Osteoblast (primary cell): Measurements from ENCODE around the gene ZPBP2. TPM values are rescaled to one million over a fixed set of nuclear protein-coding genes. Genes with fewer than 3 reads are reported as not detected.

Source experiments
- DNase-seq: peaks from one replicate; pipeline ENCODE4 v3.0.0; 2011; ENCODE audit warnings: low spot score, mixed read lengths; ENCODE audit not compliant: insufficient read length; ENCODE audit errors: missing footprints
- H2AFZ ChIP-seq: 2 replicates; pipeline ENCODE4 v1.6.0; 2011; ENCODE audit warnings: mild to moderate bottlenecking, low read length
- H3K27ac ChIP-seq: 2 replicates; pipeline ENCODE4 v1.5.1; 2011; ENCODE audit warnings: mild to moderate bottlenecking, low read depth, low read length, moderate library complexity
- H3K27me3 ChIP-seq: 2 replicates; pipeline ENCODE4 v1.6.0; 2012; ENCODE audit warnings: mild to moderate bottlenecking, control low read depth, inconsistent platforms, low read length, moderate library complexity; ENCODE audit not compliant: insufficient read depth
- H3K36me3 ChIP-seq: 2 replicates; pipeline ENCODE4 v1.5.1; 2011; ENCODE audit warnings: mild to moderate bottlenecking, low read length, control low read depth, moderate library complexity; ENCODE audit not compliant: insufficient read depth
- H3K4me1 ChIP-seq: 2 replicates; pipeline ENCODE4 v1.5.1; 2011; ENCODE audit warnings: mild to moderate bottlenecking, low read length, control low read depth, moderate library complexity; ENCODE audit not compliant: insufficient read depth
- H3K4me2 ChIP-seq: 2 replicates; pipeline ENCODE4 v1.6.0; 2011; ENCODE audit warnings: mild to moderate bottlenecking, low read length; ENCODE audit not compliant: insufficient read depth
- H3K4me3 ChIP-seq: fragments of 200-600 bp; sonication (generic); 3 replicates; pipeline ENCODE4 v1.5.1; 2012; ENCODE audit warnings: mild to moderate bottlenecking, low read length, inconsistent platforms; ENCODE audit not compliant: insufficient read depth
- H3K79me2 ChIP-seq: 2 replicates; pipeline ENCODE4 v1.6.0; 2012; ENCODE audit warnings: mild to moderate bottlenecking, low read length, control low read depth, inconsistent platforms; ENCODE audit not compliant: insufficient read depth
- H3K9me3 ChIP-seq: 2 replicates; pipeline ENCODE4 v1.5.1; 2011; ENCODE audit warnings: low read depth, low read length, control low read depth
- H4K20me1 ChIP-seq: 2 replicates; pipeline ENCODE4 v1.6.0; 2012; ENCODE audit warnings: mild to moderate bottlenecking, low read length, control low read depth; ENCODE audit not compliant: insufficient read depth
- total RNA-seq: library from RNA; depleted of rRNA; stranded (reverse); fragments of >200 nt; gene quantifications from 2 replicates; pipeline ENCODE4 v1.2.3, GENCODE V29; 2012
- TF ChIP-seq, protein P1 (sequence below): IDR thresholded peaks from 2 replicates; pipeline ENCODE4 v1.5.1; 2011; ENCODE audit warnings: mild to moderate bottlenecking, low read depth, low read length, moderate library complexity; ENCODE audit errors: extremely low read depth

Gene ZPBP2
- total RNA-seq, 1 donor = not detected

DNA sequence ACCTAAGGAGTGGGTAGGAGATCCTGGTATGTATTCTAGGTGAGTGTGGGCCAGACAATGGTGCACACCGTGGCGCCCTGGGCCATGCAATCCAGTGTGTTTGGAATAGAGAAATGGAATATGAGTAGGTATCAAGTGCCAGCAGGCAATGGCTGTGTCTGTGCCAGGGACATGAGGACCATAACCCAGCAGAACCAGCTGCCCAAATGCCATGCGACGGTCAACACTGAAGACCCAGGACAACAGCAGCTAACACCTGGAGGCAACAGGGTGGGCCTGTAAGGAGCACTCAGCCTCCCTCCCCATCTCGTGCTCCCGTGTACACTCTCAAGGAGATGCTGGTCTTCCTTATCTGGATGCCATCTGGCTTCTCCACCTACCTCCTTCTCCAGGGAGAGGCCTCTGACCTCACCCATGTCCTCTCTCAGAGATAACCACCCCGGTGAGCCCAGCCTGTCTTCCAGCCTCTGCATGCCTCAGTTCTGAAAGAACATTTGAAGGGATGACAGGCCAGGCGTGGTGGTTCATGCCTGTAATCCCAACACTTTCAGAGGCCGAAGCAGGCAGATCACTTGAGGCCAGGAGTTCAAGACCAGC lies 51.2 kb downstream of the ZPBP2 start:
- peaks cover 55% of the 10 kb centered on the region for H3K36me3 ChIP-seq
- no peak overlapping the region for H3K4me3 ChIP-seq
- H3K9me3 ChIP-seq = no peaks in the 10 kb centered on the region
- no peak overlapping the region for H2AFZ ChIP-seq
- no peak overlapping the region for H3K27ac ChIP-seq
- H3K79me2 ChIP-seq = peaks cover 25% of the 10 kb centered on the region
- DNase-seq = no peak
- H3K4me2 ChIP-seq = no peak overlapping the region
- no peaks in the 10 kb centered on the region for H3K27me3 ChIP-seq
- TF ChIP-seq, protein P1, sequence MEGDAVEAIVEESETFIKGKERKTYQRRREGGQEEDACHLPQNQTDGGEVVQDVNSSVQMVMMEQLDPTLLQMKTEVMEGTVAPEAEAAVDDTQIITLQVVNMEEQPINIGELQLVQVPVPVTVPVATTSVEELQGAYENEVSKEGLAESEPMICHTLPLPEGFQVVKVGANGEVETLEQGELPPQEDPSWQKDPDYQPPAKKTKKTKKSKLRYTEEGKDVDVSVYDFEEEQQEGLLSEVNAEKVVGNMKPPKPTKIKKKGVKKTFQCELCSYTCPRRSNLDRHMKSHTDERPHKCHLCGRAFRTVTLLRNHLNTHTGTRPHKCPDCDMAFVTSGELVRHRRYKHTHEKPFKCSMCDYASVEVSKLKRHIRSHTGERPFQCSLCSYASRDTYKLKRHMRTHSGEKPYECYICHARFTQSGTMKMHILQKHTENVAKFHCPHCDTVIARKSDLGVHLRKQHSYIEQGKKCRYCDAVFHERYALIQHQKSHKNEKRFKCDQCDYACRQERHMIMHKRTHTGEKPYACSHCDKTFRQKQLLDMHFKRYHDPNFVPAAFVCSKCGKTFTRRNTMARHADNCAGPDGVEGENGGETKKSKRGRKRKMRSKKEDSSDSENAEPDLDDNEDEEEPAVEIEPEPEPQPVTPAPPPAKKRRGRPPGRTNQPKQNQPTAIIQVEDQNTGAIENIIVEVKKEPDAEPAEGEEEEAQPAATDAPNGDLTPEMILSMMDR = no peak
- peaks cover 28% of the 10 kb centered on the region for H4K20me1 ChIP-seq
- H3K4me1 ChIP-seq = peaks cover 7% of the 10 kb centered on the region

DNA sequence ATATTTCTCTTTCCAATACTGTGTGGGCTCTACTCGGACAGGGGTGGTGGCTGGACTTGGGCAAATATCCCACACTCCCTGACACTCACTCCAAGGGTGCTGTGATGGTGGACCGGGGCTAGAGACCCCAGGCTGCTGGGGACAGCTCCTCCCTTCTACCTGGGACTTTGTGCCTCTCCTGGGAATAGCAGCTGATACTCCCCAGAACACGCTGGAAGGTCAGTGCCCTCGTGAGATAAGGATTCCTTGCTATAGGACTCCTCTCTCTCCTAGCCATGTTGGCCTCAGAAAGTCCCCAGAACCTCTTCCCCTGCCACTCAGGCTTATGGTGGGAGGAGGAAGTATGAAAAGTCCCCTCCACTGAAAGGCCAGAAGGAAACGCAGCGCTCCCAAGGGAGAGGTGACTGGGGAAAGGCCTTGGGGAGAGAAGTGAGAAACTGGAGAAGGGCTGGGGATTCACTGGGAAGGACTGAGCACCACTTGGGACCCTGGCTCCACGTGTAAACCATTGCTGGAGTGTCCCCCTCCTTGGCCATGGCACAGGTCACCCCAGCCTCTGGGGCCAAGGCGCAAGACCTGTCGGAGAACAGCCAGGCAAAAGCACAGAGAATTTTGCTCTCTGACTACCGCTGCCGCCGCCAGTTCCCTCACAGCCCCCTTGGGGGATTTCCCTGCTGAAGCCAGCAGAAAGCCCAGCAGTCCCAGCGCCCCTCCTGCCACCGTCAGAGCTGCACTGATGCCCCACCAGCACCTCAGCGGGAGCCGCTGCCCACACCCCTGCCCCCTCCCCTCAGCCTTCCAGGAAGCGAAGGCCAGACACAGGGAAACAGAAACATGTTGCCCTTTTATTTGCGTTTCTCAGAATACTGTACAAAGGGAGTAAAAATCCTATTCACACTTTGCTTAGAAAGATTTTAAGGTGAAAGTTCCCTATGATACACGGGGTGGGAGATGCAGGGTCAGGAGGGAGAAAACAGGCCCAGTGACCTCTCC lies 52.5 kb downstream of the ZPBP2 start:
- Histone ChIP-seq H2AFZ (no peak overlapping the region), H3K9me3 (no peaks in the 10 kb centered on the region), H3K4me3 (no peak overlapping the region), H3K4me2 (no peak overlapping the region), H4K20me1 (peaks cover 42% of the 10 kb centered on the region), H3K36me3 (peaks cover 54% of the 10 kb centered on the region), H3K79me2 (peaks cover 38% of the 10 kb centered on the region), H3K27me3 (no peaks in the 10 kb centered on the region), H3K4me1 (peaks cover 20% of the 10 kb centered on the region), H3K27ac (no peak overlapping the region)
- DNase-seq = no peak
- TF ChIP-seq, protein P1 = no peak

DNA sequence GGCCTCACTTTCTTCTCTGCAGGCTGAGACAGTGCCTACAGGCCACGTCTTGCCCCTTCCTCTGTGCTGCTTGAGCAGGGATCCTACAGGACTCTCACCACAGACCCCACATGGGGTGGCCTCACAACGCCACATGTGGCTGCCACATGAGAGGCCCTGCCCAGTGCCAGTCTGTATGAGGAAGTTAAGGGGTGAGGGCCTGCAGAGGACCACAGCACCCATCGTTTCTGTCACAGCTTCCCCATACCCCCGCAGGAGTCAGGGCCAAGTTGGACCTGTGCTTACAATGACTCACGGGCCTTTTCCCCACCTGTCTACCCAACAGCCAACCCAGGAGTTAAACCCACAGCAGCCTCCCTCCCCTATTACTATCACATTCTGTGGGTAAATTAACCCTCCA lies 53.3 kb downstream of the ZPBP2 start:
- Histone ChIP-seq H3K9me3 (no peaks in the 10 kb centered on the region), H3K27ac (no peak overlapping the region), H3K27me3 (no peaks in the 10 kb centered on the region), H2AFZ (no peak overlapping the region), H3K79me2 (peaks cover 46% of the 10 kb centered on the region), H4K20me1 (peaks cover 50% of the 10 kb centered on the region), H3K4me1 (peaks cover 28% of the 10 kb centered on the region), H3K4me3 (no peak overlapping the region), H3K4me2 (no peak overlapping the region), H3K36me3 (peaks cover 54% of the 10 kb centered on the region)
- TF ChIP-seq, protein P1 = no peak
- no peak for DNase-seq

DNA sequence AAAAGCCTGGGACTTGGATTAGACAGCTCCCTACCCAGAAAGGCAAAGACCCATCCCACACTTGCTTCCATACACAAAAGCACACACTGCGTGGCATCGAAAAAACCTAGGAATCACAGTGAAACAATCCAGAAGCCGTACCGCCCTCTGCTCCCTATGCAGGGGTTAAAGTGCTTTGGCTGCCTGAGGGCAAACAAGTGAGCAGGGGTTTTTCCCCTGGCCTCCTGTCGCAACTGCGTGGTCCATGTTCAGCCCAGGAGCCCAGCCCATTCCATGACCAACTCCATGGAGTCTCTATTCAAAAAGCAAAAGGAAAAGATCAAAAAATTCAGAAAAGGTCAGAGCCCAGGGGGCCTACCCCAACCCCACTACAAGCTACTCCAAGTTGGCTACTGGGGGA lies 54.0 kb downstream of the ZPBP2 start:
- TF ChIP-seq, protein P1 = no peak
- H3K4me3 ChIP-seq = no peak overlapping the region
- no peaks in the 10 kb centered on the region for H3K27me3 ChIP-seq
- peaks cover 55% of the 10 kb centered on the region for H4K20me1 ChIP-seq
- peaks cover 52% of the 10 kb centered on the region for H3K79me2 ChIP-seq
- no peak for DNase-seq
- H3K27ac ChIP-seq = no peak overlapping the region
- peaks cover 51% of the 10 kb centered on the region for H3K36me3 ChIP-seq
- no peak overlapping the region for H2AFZ ChIP-seq
- peaks cover 31% of the 10 kb centered on the region for H3K4me1 ChIP-seq
- no peak overlapping the region for H3K4me2 ChIP-seq
- no peaks in the 10 kb centered on the region for H3K9me3 ChIP-seq
